HCT116 (cell line): ENCODE data around the gene CREBRF. TPM values are rescaled to one million over a fixed set of nuclear protein-coding genes. Genes with fewer than 3 reads are reported as not detected.

Experiments
- ATAC-seq: fragments of 200-7000 bp; cut with Tn5 transposase; 2 replicates; pipeline ENCODE4 v1.9.1; 2020; ENCODE audit warnings: mild to moderate bottlenecking, moderate library complexity
- BruUV-seq: library from RNA; stranded (reverse); fragments of 400-500 nt; replicated peaks from 2 replicates; lab custom pipeline; 2021; lab: Mats Ljungman, UMichigan
- CTCF ChIA-PET: fragments of 300-600 bp; sonication (Branson Sonifier 250); formaldehyde crosslinking; loops from one replicate; lab custom pipeline; 2021; ENCODE audit warnings: antibody characterized with exemption; lab: Charles Lee
- POLR2A ChIA-PET: fragments of 300-600, 350-600 bp; sonication (Branson Sonifier 250); formaldehyde crosslinking; loops from one replicate; lab custom pipeline; 2021; ENCODE audit warnings: antibody characterized with exemption; lab: Charles Lee
- RAD21 ChIA-PET, 2 experiments: fragments of 300-600 bp; sonication (Branson Sonifier 250); formaldehyde crosslinking; loops; one replicate each; lab custom pipeline; 2023; ENCODE audit warnings: low total read pairs in 2 of 2; ENCODE audit not compliant: uncharacterized antibody in 2 of 2, unreplicated experiment in 2 of 2, low non-redundant PET in 1 of 2; lab: Charles Lee
- DNase-seq: peaks from one replicate; pipeline ENCODE4 v3.0.0-alpha.2; 2010; ENCODE audit warnings: low read depth, low spot score
- H2AFZ ChIP-seq: fragments of 200-600 bp; shearing (Covaris generic), sonication (generic); 2 replicates; pipeline ENCODE4 v1.6.1; 2017; ENCODE audit warnings: low read depth, mixed run types, mixed read lengths, antibody characterized with exemption, low read length; ENCODE audit not compliant: poor library complexity, severe bottlenecking
- H3K27ac ChIP-seq: 2 replicates; pipeline ENCODE4 v1.5.1; 2012; ENCODE audit warnings: low read depth, low read length
- H3K27me3 ChIP-seq: fragments of 200-600 bp; sonication (generic); 2 replicates; pipeline ENCODE4 v1.6.1; 2016; ENCODE audit warnings: mixed run types, low read length, mixed read lengths; ENCODE audit not compliant: insufficient read depth
- H3K36me3 ChIP-seq, 2 experiments: fragments of 200-500 bp in 1 of 2; fragments of 200-600 bp in 1 of 2; sonication (Bioruptor generic) in 1 of 2; sonication (generic) in 1 of 2; 2 replicates each; pipeline versions ENCODE4 v1.5.1 to v1.6.1; 2014 to 2016; ENCODE audit warnings: low read length in 2 of 2, inconsistent platforms in 1 of 2, mixed read lengths in 1 of 2, mixed run types in 1 of 2; ENCODE audit not compliant: insufficient read depth in 2 of 2, control insufficient read depth in 1 of 2
- H3K4me1 ChIP-seq, 2 experiments: fragments of 200-600 bp in 1 of 2; sonication (generic) in 1 of 2; 2 replicates each; pipeline versions ENCODE4 v1.5.1 to v1.6.1; 2012 to 2017; ENCODE audit warnings: low read length in 2 of 2, inconsistent platforms in 1 of 2, mild to moderate bottlenecking in 1 of 2, mixed read lengths in 1 of 2, mixed run types in 1 of 2, moderate library complexity in 1 of 2; ENCODE audit not compliant: insufficient read depth in 2 of 2, control insufficient read depth in 1 of 2
- H3K4me2 ChIP-seq: fragments of 200-600 bp; sonication (generic); 2 replicates; pipeline ENCODE4 v1.6.1; 2017; ENCODE audit warnings: mixed run types, low read length, mixed read lengths
- H3K4me3 ChIP-seq, 2 experiments: fragments of 200-600 bp in 1 of 2; sonication (generic) in 1 of 2; replicated peaks in 1 of 2; 2 replicates each; pipeline ENCODE4 v1.5.1; 2011 to 2016; ENCODE audit warnings: low read length in 2 of 2, control low read depth in 1 of 2, low read depth in 1 of 2, mild to moderate bottlenecking in 1 of 2, mixed read lengths in 1 of 2, mixed run types in 1 of 2
- H3K79me2 ChIP-seq: fragments of 200-600 bp; sonication (generic); 2 replicates; pipeline ENCODE4 v1.6.1; 2017; ENCODE audit warnings: mild to moderate bottlenecking, mixed run types, low read length, moderate library complexity, mixed read lengths; ENCODE audit not compliant: insufficient read depth
- H3K9ac ChIP-seq: fragments of 200-600 bp; sonication (generic); 2 replicates; pipeline ENCODE4 v1.6.1; 2016; ENCODE audit warnings: low read length, mixed read lengths
- H3K9me2 ChIP-seq: fragments of 200-600 bp; sonication (generic), shearing (Covaris generic); 2 replicates; pipeline ENCODE4 v1.6.1; 2017; ENCODE audit warnings: mixed run types, mild to moderate bottlenecking, moderate library complexity; ENCODE audit not compliant: insufficient read depth
- H3K9me3 ChIP-seq, 2 experiments: fragments of 200-500 bp in 1 of 2; fragments of 200-600 bp in 1 of 2; sonication (Bioruptor generic) in 1 of 2; sonication (generic) in 1 of 2; 2 replicates each; pipeline ENCODE4 v1.6.1; 2014 to 2017; ENCODE audit warnings: low read length in 2 of 2, mixed read lengths in 2 of 2, inconsistent platforms in 1 of 2, low read depth in 1 of 2, mild to moderate bottlenecking in 1 of 2, mixed run types in 1 of 2, moderate library complexity in 1 of 2; ENCODE audit not compliant: control insufficient read depth in 1 of 2, insufficient read depth in 1 of 2
- H4K20me1 ChIP-seq: fragments of 200-600 bp; sonication (generic), shearing (Covaris generic); 2 replicates; pipeline ENCODE4 v1.6.1; 2017; ENCODE audit warnings: mixed run types, mild to moderate bottlenecking, moderate library complexity; ENCODE audit not compliant: insufficient read depth
- ATF3 ChIP-seq: IDR thresholded peaks from 2 replicates; pipeline ENCODE4 v1.6.1; 2012
- CBX3 ChIP-seq: IDR thresholded peaks from 2 replicates; pipeline ENCODE4 v1.6.1; 2012; ENCODE audit warnings: low read depth
- CEBPB ChIP-seq: IDR thresholded peaks from 2 replicates; pipeline ENCODE4 v1.6.1; 2012; ENCODE audit warnings: low read depth
- CTCF ChIP-seq, 3 experiments: fragments of 200-600 bp in 1 of 3; sonication (generic) in 1 of 3; IDR thresholded peaks in 2 of 3; conservative IDR thresholded peaks in 1 of 3; 2 replicates each; pipeline ENCODE4 v1.5.1; 2012 to 2017; ENCODE audit warnings: low read depth in 2 of 3, low read length in 2 of 3, antibody characterized with exemption in 1 of 3, borderline replicate concordance in 1 of 3, control low read depth in 1 of 3, mild to moderate bottlenecking in 1 of 3, mixed read lengths in 1 of 3, mixed run types in 1 of 3, moderate library complexity in 1 of 3; ENCODE audit not compliant: insufficient read depth in 1 of 3
- EZH2phosphoT487 ChIP-seq: fragments of 200-600 bp; IDR thresholded peaks from 2 replicates; pipeline ENCODE4 v1.6.1; 2018; ENCODE audit warnings: antibody characterized with exemption, borderline replicate concordance
- FOSL1 ChIP-seq: IDR thresholded peaks from 2 replicates; pipeline ENCODE4 v1.6.1; 2012; ENCODE audit warnings: low read depth
- POLR2AphosphoS5 ChIP-seq: IDR thresholded peaks from 2 replicates; pipeline ENCODE4 v1.6.1; 2011; ENCODE audit warnings: mild to moderate bottlenecking, low read depth, low read length, moderate library complexity
- REST ChIP-seq: IDR thresholded peaks from 2 replicates; pipeline ENCODE4 v1.6.1; 2012; ENCODE audit warnings: low read depth
- SIN3A ChIP-seq: IDR thresholded peaks from 2 replicates; pipeline ENCODE4 v1.6.1; 2012; ENCODE audit warnings: low read depth
- SP1 ChIP-seq: IDR thresholded peaks from 2 replicates; pipeline ENCODE4 v1.6.1; 2012; ENCODE audit warnings: low read depth
- YY1 ChIP-seq: IDR thresholded peaks from 2 replicates; pipeline ENCODE4 v1.6.1; 2011; ENCODE audit warnings: low read length, low read depth, moderate library complexity, mild to moderate bottlenecking; ENCODE audit not compliant: insufficient replicate concordance; ENCODE audit errors: extremely low read depth
- ZBTB33 ChIP-seq: IDR thresholded peaks from 2 replicates; pipeline ENCODE4 v1.6.1; 2011; ENCODE audit warnings: mild to moderate bottlenecking, low read length, moderate library complexity; ENCODE audit not compliant: insufficient replicate concordance; ENCODE audit errors: extremely low read depth
- intact Hi-C: fragments of 100-400 bp; cut with micrococcal nuclease; formaldehyde crosslinking; loops from 2 replicates; pipeline ENCODE4 v1.10.0; 2022
- total RNA-seq: library from RNA; stranded (reverse); gene quantifications from one replicate; pipeline ENCODE4 v1.2.1, GENCODE V29; 2021; ENCODE audit not compliant: unreplicated experiment

Gene CREBRF
- total RNA-seq, 1 experiment from 2014 or later: 7.7 TPM

GRCh38 chr5:173188280-173188679 lies 132.1 kb downstream of the CREBRF start:
- CTCF ChIA-PET: no interaction called here

More at GRCh38 chr5:173188280-173188679, 132.1 kb downstream of the CREBRF start:
- H3K9ac ChIP-seq: no peak overlapping the region
- H3K9me2 ChIP-seq: no peaks in the 10 kb centered on the region
- H4K20me1 ChIP-seq: no peaks in the 10 kb centered on the region
- no peak overlapping the region for H3K27ac ChIP-seq
- no peak overlapping the region for H2AFZ ChIP-seq
- H3K36me3 ChIP-seq: no peaks in the 10 kb centered on the region
- DNase-seq: no peak
- H3K4me3 ChIP-seq: no peak overlapping the region
- ATAC-seq: no peak
- TF ChIP-seq POLR2AphosphoS5 (no peak), REST (no peak), SP1 (no peak), CEBPB (no peak), ATF3 (no peak), ZBTB33 (no peak), SIN3A (no peak), CTCF (IDR thresholded peaks at IDR 0.05 in 2 of 3, conservative IDR thresholded peaks at IDR 0.05 in 1 of 3; ENCODE audit: borderline replicate concordance in 1 of 3, insufficient read depth in 1 of 3, low read depth in 2 of 3, low read length in 2 of 3) (no peak), CBX3 (no peak), EZH2phosphoT487 (no peak), FOSL1 (no peak), YY1 (no peak)
- ChIA-PET RAD21 (no interaction called here), POLR2A (no interaction called here)
- H3K9me3 ChIP-seq: no peaks in the 10 kb centered on the region
- intact Hi-C loops: no loop called here
- H3K27me3 ChIP-seq: no peaks in the 10 kb centered on the region
- no peak overlapping the region for H3K4me2 ChIP-seq
- no TSS peak for BruUV-seq
- no peaks in the 10 kb centered on the region for H3K79me2 ChIP-seq
- no peaks in the 10 kb centered on the region for H3K4me1 ChIP-seq
